NCI-H2196 treated with DMSO at 0.1 percent for 48 hours (cell line): ENCODE results near the gene CELF2.
"Not testable (repeated sequence)": the region's sequence is repeated elsewhere in the genome, so short reads cannot be mapped to it uniquely, and the experiment has no call there.

ENCODE experiments used
- DNase-seq: peaks from one replicate; lab custom pipeline; 2025; ENCODE audit not compliant: unreplicated experiment; lab: John Stamatoyannopoulos, UW

The CELF2 gene

GRCh38 chr10:11017570-11018431, at the start of gene CELF2:
Gene CELF2, plus strand, starts transcription at chr10:11017872. Its CDS starts 218 bp downstream, at chr10:11018090.
- DNase-seq = no peak

- DNase-seq = no peak
Measured at GRCh38 chr10:10968257-10968588, 49.4 kb upstream of the CELF2 start.

DNA sequence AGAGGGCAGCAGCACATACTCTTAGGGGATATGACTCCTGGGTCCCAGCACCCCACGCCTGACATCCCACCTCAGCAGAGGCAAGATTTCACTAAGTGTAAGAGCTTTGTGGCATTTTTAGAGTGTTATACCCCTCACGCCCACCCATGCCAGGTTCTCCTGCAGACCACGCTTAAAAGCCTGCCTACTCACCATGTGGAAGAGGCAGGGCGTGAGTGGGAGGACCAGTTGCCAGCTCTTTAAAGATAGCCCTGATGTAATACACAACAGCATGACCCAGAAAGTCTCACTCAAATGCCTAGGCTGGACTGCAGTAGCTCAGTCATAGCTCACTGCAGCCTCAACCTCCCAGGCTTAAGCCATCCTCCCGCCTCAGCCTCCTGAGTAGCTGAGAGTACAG, 44.4 kb upstream of the CELF2 start:
- no peak for DNase-seq

GRCh38 chr10:10975647-10976046, 42.0 kb upstream of the CELF2 start:
- no peak for DNase-seq

- no peak for DNase-seq
Measured at GRCh38 chr10:10976652-10977051, 41.0 kb upstream of the CELF2 start.

DNA sequence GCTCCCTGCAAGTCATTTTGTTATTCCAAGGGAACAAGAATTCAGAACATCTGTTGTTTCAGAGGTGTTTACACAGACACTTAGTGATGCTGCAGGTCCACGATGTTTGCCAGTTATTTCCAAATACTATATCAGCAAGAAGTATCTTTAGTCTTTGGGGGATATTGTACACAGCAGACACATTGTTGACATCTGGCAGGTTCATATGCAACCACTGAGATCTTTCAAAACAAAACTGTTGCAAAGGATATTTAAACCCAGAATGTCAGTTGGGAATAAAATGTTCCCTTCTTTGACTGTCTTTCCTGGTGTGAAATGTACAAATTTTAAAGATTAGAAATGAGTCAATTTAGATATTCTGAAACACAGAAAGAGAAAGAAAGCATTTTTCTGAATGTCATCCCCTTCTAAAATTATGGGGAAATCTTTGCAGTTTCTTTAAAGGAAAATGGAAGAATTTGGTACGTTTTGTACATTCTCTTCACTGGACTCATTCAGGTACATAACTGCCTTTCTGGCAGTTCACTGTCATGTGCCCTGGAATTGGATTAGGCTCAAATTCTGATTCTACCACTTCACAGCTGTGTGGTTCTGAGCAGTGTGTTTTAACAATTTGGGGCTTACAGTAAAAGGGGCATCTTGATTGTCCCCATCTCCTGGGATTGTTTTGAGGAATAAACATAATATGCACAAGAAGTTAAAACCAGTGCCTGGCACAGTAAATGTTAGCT, 40.3 kb upstream of the CELF2 start:
- no peak for DNase-seq

DNA sequence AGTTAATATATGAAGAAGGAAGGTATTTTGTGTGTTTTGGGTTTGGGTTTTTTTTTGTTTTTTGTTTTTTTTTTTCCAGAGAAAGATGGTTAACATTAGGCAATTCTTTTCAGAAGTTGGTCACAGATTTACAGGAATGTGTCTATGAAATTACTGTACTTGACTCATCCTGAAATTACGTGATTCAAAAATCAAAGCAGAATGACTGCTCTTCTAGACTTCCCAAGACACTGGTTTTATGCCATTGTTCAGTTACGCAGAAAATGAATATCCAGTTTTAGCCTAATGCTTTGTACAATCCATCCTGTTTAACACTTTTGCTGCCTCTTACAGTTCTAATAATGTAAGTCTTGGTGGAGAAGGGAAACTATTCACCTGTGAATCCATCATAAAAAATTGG, 39.7 kb upstream of the CELF2 start:
- no peak for DNase-seq

- DNase-seq = no peak
Measured at GRCh38 chr10:10985361-10985760, 32.3 kb upstream of the CELF2 start.

GRCh38 chr10:10986606-10987005, 31.1 kb upstream of the CELF2 start:
- no peak for DNase-seq

DNA sequence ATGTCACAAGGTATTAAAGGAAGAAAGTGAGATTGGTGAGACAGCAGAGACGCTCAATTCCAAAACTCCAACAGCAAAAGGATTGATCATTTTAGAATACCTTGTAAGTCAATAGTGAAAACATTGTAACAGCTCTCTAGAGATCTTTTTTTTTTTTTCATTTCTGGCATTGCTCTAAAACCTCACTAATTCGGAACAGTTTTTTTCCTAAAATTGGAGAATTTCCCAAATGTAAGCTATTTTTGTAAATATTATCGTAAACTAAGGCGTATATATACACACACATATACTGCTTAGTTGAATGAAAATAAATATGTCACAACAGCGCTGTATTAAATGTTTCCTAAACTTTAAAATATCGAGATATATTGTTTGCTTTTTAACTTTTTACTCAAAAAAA, 30.6 kb upstream of the CELF2 start:
- no peak for DNase-seq

DNA sequence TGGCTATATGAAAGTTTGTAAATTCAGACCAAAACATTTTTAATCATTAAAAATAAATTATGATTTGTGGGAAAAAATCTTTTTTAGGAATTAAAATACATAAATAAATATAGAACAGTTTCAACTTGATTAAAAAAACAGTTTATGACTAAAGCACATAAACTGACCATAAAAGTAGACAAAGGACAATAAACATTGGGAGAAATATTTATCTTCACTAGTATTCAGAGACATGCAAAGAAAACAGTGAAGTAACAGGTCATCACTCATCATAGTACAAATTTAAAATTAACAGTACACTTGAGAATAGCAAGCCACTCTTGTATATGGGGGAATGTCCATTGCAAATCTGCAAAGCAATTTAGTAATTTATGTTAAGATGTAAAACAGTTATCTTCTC, 28.0 kb upstream of the CELF2 start:
- DNase-seq = no peak

GRCh38 chr10:10991144-10991543, 26.5 kb upstream of the CELF2 start:
- no peak for DNase-seq

DNA sequence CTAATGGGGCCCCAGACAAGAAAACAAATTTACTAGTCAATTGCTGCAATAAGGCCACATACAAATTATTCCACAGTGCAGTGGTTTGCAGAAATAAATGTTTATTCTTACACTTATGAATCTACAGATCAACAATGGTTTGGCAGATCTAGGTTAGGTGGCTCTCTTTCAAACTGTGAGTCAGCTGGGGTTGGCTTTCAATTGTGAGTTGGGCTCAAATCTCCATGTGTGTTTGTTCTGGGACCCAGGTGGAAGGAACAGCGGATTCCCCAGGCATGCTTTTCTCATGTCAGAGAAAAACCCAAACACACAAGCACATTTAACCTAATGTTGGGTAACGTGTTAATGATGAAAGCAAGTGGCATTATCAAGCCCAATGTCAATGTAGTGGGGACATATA, 25.6 kb upstream of the CELF2 start:
- DNase-seq = no peak

DNA sequence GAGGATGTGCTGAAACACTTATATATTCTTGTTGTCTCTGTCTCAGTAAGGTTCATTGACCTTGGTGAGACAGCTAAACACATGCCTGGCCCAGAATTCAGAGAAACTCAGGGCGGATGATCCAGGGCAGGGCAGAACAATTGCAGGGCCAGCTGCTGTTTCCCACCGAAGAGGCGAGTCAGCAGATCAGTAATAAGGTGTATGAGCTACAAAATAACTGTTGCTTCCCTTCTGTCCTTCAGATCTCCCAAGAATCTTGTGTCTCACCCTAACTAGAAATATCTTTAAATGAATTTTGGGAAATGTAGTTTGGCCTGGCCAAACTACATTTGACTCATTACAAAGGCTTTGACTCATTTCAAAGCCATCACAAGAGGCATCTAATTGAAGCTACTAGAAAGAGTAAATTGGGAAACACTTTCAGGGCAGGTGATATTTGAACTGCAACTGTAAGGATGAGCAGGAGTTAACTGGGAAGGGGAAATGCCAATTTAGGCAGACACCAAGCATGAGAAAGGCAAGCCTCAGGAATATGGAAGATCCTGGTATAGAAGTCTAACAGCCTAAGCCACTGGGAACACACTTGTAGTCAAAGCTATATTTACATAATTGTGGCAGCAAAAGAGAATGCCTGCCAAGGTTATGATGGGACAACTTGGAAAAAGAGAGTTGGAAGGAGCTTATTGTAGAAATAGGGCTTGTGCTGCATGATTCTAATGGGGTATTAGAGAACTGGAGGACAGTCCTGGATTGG, 24.5 kb upstream of the CELF2 start:
- no peak for DNase-seq

DNA sequence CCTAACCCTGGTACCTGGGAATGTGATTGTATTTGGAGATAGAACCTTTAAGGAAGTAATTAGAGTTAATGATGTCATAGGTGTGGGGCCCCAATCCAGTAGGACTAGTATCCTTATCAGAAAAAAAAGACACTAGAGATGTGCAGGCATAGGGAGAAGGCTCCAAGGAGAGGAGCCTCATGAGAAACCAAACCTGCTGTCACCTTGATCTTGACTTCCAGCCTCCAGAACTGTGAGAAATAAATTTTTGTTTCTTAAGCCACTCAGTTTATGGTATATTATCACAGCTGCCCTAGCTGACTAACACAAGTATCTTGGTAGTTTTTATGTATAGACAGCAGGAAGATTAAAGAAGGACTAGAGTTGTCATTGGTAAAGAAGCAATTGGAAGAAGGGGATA, 23.9 kb upstream of the CELF2 start:
- DNase-seq = no peak

- no peak for DNase-seq
Measured at GRCh38 chr10:10994360-10994759, 23.3 kb upstream of the CELF2 start.

GRCh38 chr10:10995120-10995519, 22.6 kb upstream of the CELF2 start:
- no peak for DNase-seq

DNA sequence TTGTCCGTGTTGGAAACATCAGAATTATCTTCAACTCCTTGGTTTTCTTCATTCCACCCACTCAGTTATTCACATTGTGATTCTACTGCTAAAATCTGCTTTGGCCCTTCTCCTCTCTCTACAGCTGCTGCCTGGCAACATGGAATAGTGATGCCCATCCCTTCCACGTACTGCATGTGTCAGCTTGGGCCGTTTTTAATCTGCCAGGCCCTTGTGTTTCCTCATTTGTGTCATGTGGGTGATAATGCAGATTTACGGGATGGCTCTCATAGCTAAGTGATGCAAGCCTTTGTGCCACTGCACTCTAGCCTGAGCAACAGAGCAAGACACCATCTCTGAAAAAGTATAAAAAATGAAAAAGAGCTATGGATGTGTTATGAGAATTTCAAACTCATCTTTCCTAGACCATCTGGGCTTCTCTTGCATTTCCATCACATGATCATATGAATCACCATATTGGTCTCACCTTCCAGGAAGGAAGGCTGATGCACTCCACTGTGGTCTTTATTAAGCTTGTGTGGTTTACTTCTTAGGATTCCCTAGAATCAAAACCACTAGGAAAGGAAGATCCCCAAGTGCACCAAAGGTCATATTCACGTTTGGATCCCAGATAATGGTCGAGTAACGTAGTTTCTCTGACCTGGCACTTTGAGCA, 20.6 kb upstream of the CELF2 start:
- DNase-seq = no peak

GRCh38 chr10:10999501-10999900, 18.2 kb upstream of the CELF2 start:
- not testable (repeated sequence) for DNase-seq

- no peak for DNase-seq
Measured at GRCh38 chr10:11002485-11002884, 15.2 kb upstream of the CELF2 start.

DNA sequence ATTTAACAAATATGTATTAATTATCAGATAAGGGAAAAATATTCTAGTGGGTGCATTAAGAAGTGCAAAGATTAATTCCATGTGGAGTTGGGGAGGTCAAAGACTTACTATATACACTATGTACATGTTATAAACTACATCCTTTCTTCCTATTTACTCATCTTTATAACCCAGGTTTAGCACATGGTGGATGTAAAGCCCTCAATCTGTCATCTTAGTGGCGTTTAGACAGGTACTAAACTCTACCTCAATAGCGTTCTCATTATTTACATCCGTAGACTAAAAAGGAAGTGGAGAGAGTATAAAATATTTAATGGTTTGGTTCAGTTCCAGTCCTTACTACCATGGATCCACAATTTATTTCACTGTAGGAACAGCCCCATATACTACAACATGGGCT, 14.8 kb upstream of the CELF2 start:
- DNase-seq = no peak
